Neural cell (in vitro differentiated cells): ENCODE data around the gene OTULIN. TPM values are rescaled to one million over a fixed set of nuclear protein-coding genes. Genes with fewer than 3 reads are reported as not detected.

Experiments
- H2AFZ ChIP-seq: fragments of 200-600, 300-800 bp; sonication (generic), shearing (Covaris generic); 2 replicates; pipeline ENCODE4 v1.6.0; 2014; ENCODE audit warnings: low read depth, mild to moderate bottlenecking, antibody characterized with exemption, low read length, moderate library complexity
- H3F3A ChIP-seq: fragments of 200-600 bp; shearing (Covaris generic); 2 replicates; pipeline ENCODE4 v1.6.1; 2016; ENCODE audit warnings: mild to moderate bottlenecking, moderate library complexity, mixed read lengths, antibody characterized with exemption, low read length; ENCODE audit not compliant: insufficient read depth, poor library complexity, severe bottlenecking
- H3K27ac ChIP-seq: fragments of 200-600, 300-800 bp; sonication (generic), shearing (Covaris generic); 2 replicates; pipeline ENCODE4 v1.5.1; 2014; ENCODE audit warnings: mild to moderate bottlenecking, low read length, moderate library complexity
- H3K27me3 ChIP-seq: fragments of 300-800, 200-600 bp; sonication (generic), shearing (Covaris generic); 2 replicates; pipeline ENCODE4 v1.6.0; 2014; ENCODE audit warnings: mild to moderate bottlenecking, low read depth, low read length, moderate library complexity; ENCODE audit not compliant: insufficient read depth
- H3K36me3 ChIP-seq: fragments of 300-800, 200-600 bp; sonication (generic), shearing (Covaris generic); 2 replicates; pipeline ENCODE4 v1.5.1; 2014; ENCODE audit warnings: mild to moderate bottlenecking, antibody characterized with exemption, low read length, moderate library complexity; ENCODE audit not compliant: insufficient read depth
- H3K4me2 ChIP-seq: fragments of 300-800, 200-600 bp; sonication (generic), shearing (Covaris generic); 2 replicates; pipeline ENCODE4 v1.6.0; 2014; ENCODE audit warnings: mild to moderate bottlenecking, low read length
- H3K4me3 ChIP-seq: fragments of 300-800, 200-600 bp; sonication (generic), shearing (Covaris generic); 2 replicates; pipeline ENCODE4 v1.5.1; 2014; ENCODE audit warnings: mild to moderate bottlenecking, low read length, moderate library complexity
- H3K79me2 ChIP-seq: fragments of 200-600 bp; shearing (Covaris generic); replicated peaks from 2 replicates; pipeline ENCODE4 v1.6.0; 2014; ENCODE audit warnings: mild to moderate bottlenecking, low read length, moderate library complexity; ENCODE audit not compliant: insufficient read depth
- H3K9ac ChIP-seq: fragments of 300-800, 200-600 bp; sonication (generic), shearing (Covaris generic); 2 replicates; pipeline ENCODE4 v1.6.1; 2016; ENCODE audit warnings: mild to moderate bottlenecking, low read length, mixed read lengths
- H3K9me2 ChIP-seq: fragments of 200-600 bp; shearing (Covaris generic); 2 replicates; pipeline ENCODE4 v1.6.1; 2016; ENCODE audit warnings: mild to moderate bottlenecking, low read length, mixed read lengths; ENCODE audit not compliant: insufficient read depth
- H3K9me3 ChIP-seq: fragments of 200-600, 300-800 bp; sonication (generic), shearing (Covaris generic); 2 replicates; pipeline ENCODE4 v1.6.1; 2016; ENCODE audit warnings: mild to moderate bottlenecking, mixed run types, low read length, moderate library complexity, mixed read lengths
- H4K20me1 ChIP-seq: fragments of 200-600 bp; shearing (Covaris generic); 2 replicates; pipeline ENCODE4 v1.6.1; 2016; ENCODE audit warnings: mild to moderate bottlenecking, mixed run types; ENCODE audit not compliant: insufficient read depth
- CTCF ChIP-seq: fragments of 450-650 bp; IDR thresholded peaks from 2 replicates; pipeline ENCODE4 v1.5.1; 2014; ENCODE audit warnings: antibody characterized with exemption, mild to moderate bottlenecking, moderate library complexity; ENCODE audit not compliant: poor library complexity, severe bottlenecking
- EP300 ChIP-seq: fragments of 450-650 bp; conservative IDR thresholded peaks from 2 replicates; pipeline ENCODE4 v1.6.1; 2014; ENCODE audit warnings: antibody characterized with exemption, mild to moderate bottlenecking, moderate library complexity; ENCODE audit not compliant: poor library complexity, severe bottlenecking
- EZH2 ChIP-seq: fragments of 200-600, 300-800 bp; shearing (Covaris generic), sonication (generic); IDR thresholded peaks from 2 replicates; pipeline ENCODE4 v1.6.1; 2014; ENCODE audit warnings: antibody characterized with exemption, low read length, borderline replicate concordance, mild to moderate bottlenecking; ENCODE audit not compliant: insufficient read depth, poor library complexity, severe bottlenecking
- MXI1 ChIP-seq: fragments of 450-650 bp; conservative IDR thresholded peaks from 2 replicates; pipeline ENCODE4 v1.6.1; 2014; ENCODE audit warnings: antibody characterized with exemption, mild to moderate bottlenecking; ENCODE audit not compliant: poor library complexity, severe bottlenecking
- POLR2AphosphoS5 ChIP-seq: IDR thresholded peaks from 2 replicates; pipeline ENCODE4 v1.6.1; 2012
- RAD21 ChIP-seq: fragments of 450-650 bp; conservative IDR thresholded peaks from 2 replicates; pipeline ENCODE4 v1.6.1; 2014; ENCODE audit warnings: antibody characterized with exemption, mild to moderate bottlenecking, moderate library complexity
- SMC3 ChIP-seq: fragments of 450-650 bp; conservative IDR thresholded peaks from 2 replicates; pipeline ENCODE4 v1.6.1; 2014; ENCODE audit warnings: antibody characterized with exemption, mild to moderate bottlenecking, moderate library complexity; ENCODE audit not compliant: poor library complexity
- TAF1 ChIP-seq: IDR thresholded peaks from 2 replicates; pipeline ENCODE4 v1.6.1; 2012; ENCODE audit warnings: low read depth
- polyA plus RNA-seq: library from polyadenylated mRNA; depleted of rRNA; stranded (reverse); fragments of >200 nt; gene quantifications from 2 replicates; pipeline ENCODE4 v1.2.3, GENCODE V29; 2014
- TF ChIP-seq, protein P1 (sequence below): IDR thresholded peaks from 2 replicates; pipeline ENCODE4 v1.6.1; 2012; ENCODE audit warnings: borderline replicate concordance

OTULIN gene
- polyA plus RNA-seq, 1 donor from 2014 or later = 19.9 TPM

DNA sequence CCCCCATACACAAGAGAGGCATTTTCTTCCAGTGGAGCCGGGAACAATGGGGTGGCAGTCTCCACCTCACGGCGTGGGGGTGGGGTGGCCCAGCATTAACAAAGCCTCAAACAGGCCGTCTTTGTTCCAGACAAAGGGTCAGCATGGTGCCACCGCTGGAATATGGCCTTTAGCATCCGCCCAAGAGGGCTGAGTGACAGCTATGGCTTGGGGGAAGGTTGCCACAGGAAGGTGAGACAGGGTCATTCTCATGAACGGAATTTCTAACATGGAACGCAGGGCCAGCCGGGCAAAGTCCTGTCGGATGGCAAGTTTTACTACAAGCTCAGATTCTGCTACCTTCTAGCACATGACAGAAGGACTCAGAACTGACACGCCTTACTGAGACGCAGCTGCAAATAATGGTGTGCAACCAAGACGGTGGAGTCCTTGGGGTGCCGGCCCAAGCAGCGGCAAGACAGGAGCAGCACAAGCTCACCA is 64.0 kb downstream of the OTULIN start:
- H3K79me2 ChIP-seq = no peaks in the 10 kb centered on the region

GRCh38 chr5:14729448-14730385 is 65.2 kb downstream of the OTULIN start:
- H2AFZ ChIP-seq = no peak overlapping the region
- H3K9me3 ChIP-seq = no peaks in the 10 kb centered on the region
- no peaks in the 10 kb centered on the region for H3K79me2 ChIP-seq
- H3K4me3 ChIP-seq = no peak overlapping the region
- H3K4me2 ChIP-seq = no peak overlapping the region
- no peaks in the 10 kb centered on the region for H4K20me1 ChIP-seq
- H3K36me3 ChIP-seq = no peaks in the 10 kb centered on the region
- no peaks in the 10 kb centered on the region for H3K27me3 ChIP-seq
- H3K9ac ChIP-seq = no peak overlapping the region
- H3K9me2 ChIP-seq = no peaks in the 10 kb centered on the region
- H3F3A ChIP-seq = no peaks in the 10 kb centered on the region
- no peak overlapping the region for H3K27ac ChIP-seq
- TF ChIP-seq CTCF (no peak), RAD21 (no peak), EP300 (no peak), EZH2 (no peak), TAF1 (no peak)
- TF ChIP-seq, protein P1, sequence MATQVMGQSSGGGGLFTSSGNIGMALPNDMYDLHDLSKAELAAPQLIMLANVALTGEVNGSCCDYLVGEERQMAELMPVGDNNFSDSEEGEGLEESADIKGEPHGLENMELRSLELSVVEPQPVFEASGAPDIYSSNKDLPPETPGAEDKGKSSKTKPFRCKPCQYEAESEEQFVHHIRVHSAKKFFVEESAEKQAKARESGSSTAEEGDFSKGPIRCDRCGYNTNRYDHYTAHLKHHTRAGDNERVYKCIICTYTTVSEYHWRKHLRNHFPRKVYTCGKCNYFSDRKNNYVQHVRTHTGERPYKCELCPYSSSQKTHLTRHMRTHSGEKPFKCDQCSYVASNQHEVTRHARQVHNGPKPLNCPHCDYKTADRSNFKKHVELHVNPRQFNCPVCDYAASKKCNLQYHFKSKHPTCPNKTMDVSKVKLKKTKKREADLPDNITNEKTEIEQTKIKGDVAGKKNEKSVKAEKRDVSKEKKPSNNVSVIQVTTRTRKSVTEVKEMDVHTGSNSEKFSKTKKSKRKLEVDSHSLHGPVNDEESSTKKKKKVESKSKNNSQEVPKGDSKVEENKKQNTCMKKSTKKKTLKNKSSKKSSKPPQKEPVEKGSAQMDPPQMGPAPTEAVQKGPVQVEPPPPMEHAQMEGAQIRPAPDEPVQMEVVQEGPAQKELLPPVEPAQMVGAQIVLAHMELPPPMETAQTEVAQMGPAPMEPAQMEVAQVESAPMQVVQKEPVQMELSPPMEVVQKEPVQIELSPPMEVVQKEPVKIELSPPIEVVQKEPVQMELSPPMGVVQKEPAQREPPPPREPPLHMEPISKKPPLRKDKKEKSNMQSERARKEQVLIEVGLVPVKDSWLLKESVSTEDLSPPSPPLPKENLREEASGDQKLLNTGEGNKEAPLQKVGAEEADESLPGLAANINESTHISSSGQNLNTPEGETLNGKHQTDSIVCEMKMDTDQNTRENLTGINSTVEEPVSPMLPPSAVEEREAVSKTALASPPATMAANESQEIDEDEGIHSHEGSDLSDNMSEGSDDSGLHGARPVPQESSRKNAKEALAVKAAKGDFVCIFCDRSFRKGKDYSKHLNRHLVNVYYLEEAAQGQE = no peak

More for the DNA sequence above, 64.0 kb downstream of the OTULIN start:
- Histone ChIP-seq H3K4me2 (no peak overlapping the region), H3K36me3 (no peaks in the 10 kb centered on the region), H3K4me3 (no peak overlapping the region), H3K9me3 (no peaks in the 10 kb centered on the region), H3K9me2 (no peaks in the 10 kb centered on the region), H3K27ac (no peak overlapping the region), H3K9ac (no peak overlapping the region), H3F3A (no peaks in the 10 kb centered on the region), H3K27me3 (no peaks in the 10 kb centered on the region), H2AFZ (no peak overlapping the region), H4K20me1 (no peaks in the 10 kb centered on the region)
- no peak for TF ChIP-seq CTCF
- TF ChIP-seq RAD21 = no peak
- TF ChIP-seq EZH2 = no peak
- no peak for TF ChIP-seq EP300
- no peak for TF ChIP-seq MXI1
- TF ChIP-seq, protein P1 = no peak
- TF ChIP-seq POLR2AphosphoS5 = no peak
- no peak for TF ChIP-seq SMC3
- TF ChIP-seq TAF1 = no peak
